AG04450 (cell line): ENCODE data around the gene BCAR1. TPM values are rescaled to one million over a fixed set of nuclear protein-coding genes. Genes with fewer than 3 reads are reported as not detected.

Experiments used
- CTCF ChIA-PET: fragments of 300-600, 350-600 bp; formaldehyde crosslinking; extraction: SDS; loops from one replicate; lab custom pipeline; 2022; ENCODE audit warnings: antibody characterized with exemption, inconsistent platforms; lab: Charles Lee
- POLR2A ChIA-PET: fragments of 350-600 bp; formaldehyde crosslinking; extraction: SDS; loops from one replicate; lab custom pipeline; 2021; ENCODE audit warnings: antibody characterized with exemption, inconsistent platforms; lab: Yijun Ruan, JAX
- DNase-seq: peaks from one replicate; pipeline ENCODE4 v3.0.0-alpha.2; 2011; ENCODE audit warnings: low read depth, low spot score
- H3K27ac ChIP-seq: one replicate; pipeline ENCODE4 v1.5.1; 2012; ENCODE audit warnings: low read depth, low read length, control low read depth
- H3K27me3 ChIP-seq: one replicate; pipeline ENCODE4 v1.6.0; 2012; ENCODE audit warnings: low read length; ENCODE audit not compliant: control insufficient read depth, insufficient read depth
- H3K4me3 ChIP-seq: 2 replicates; pipeline ENCODE4 v1.5.1; 2011; ENCODE audit warnings: mild to moderate bottlenecking, low read depth, low read length, control low read depth
- H3K9me3 ChIP-seq: 2 replicates; pipeline ENCODE4 v1.5.1; 2012; ENCODE audit warnings: low read length; ENCODE audit not compliant: control insufficient read depth, insufficient read depth
- CTCF ChIP-seq: IDR thresholded peaks from 2 replicates; pipeline ENCODE4 v1.5.1; 2011; ENCODE audit warnings: low read depth, low read length, control low read depth, inconsistent platforms
- polyA plus RNA-seq: library from polyadenylated mRNA; depleted of rRNA; stranded (reverse); fragments of >200 nt; gene quantifications from 2 replicates; pipeline ENCODE4 v1.2.3, GENCODE V29; 2011

The BCAR1 gene
- polyA plus RNA-seq, 1 experiment, result 16.1 TPM

- POLR2A ChIA-PET, result interaction anchor here (1.0 kb wide), 1 partner anchor 22 kb away, joined by 3 read pairs; no protein-coding TSS in a partner anchor
- no peaks in the 10 kb centered on the region for H3K27me3 ChIP-seq
- no peak for TF ChIP-seq CTCF
- DNase-seq, result no peak
- H3K27ac ChIP-seq, result no peak overlapping the region
- CTCF ChIA-PET, result no interaction called here
- no peak overlapping the region for H3K4me3 ChIP-seq
- no peaks in the 10 kb centered on the region; the same call in 1 of the 2 replicates for H3K9me3 ChIP-seq
Observed at GRCh38 chr16:75288181-75288580, 36.8 kb upstream of the BCAR1 start.

- ChIA-PET POLR2A (no interaction called here), CTCF (no interaction called here)
- Histone ChIP-seq H3K4me3 (no peak overlapping the region), H3K27ac (no peak overlapping the region), H3K27me3 (no peaks in the 10 kb centered on the region), H3K9me3 (no peaks in the 10 kb centered on the region; the same call in 1 of the 2 replicates)
- DNase-seq, result no peak
- no peak for TF ChIP-seq CTCF
Observed at GRCh38 chr16:75287708-75288107, 36.3 kb upstream of the BCAR1 start.

GRCh38 chr16:75286389-75286788, 35.0 kb upstream of the BCAR1 start:
- Histone ChIP-seq H3K27me3 (no peaks in the 10 kb centered on the region), H3K9me3 (no peaks in the 10 kb centered on the region; the same call in 1 of the 2 replicates), H3K27ac (no peak overlapping the region), H3K4me3 (no peak overlapping the region)
- ChIA-PET POLR2A (interaction anchor here (0.6 kb wide), 2 partner anchors 31 to 82 kb away, joined by 5 read pairs; no protein-coding TSS in a partner anchor), CTCF (no interaction called here)
- TF ChIP-seq CTCF, result no peak
- no peak for DNase-seq

- POLR2A ChIA-PET, result no interaction called here
- no peak for DNase-seq
Observed at GRCh38 chr16:75282466-75283281, 31.2 kb upstream of the BCAR1 start.

More at GRCh38 chr16:75282466-75283281, 31.2 kb upstream of the BCAR1 start:
- no peak overlapping the region for H3K27ac ChIP-seq
- no peaks in the 10 kb centered on the region for H3K9me3 ChIP-seq
- no peak overlapping the region for H3K4me3 ChIP-seq
- CTCF ChIA-PET, result no interaction called here
- no peak for TF ChIP-seq CTCF
- H3K27me3 ChIP-seq, result no peaks in the 10 kb centered on the region
